ENCODE data around the gene DUSP2.

The DUSP2 gene

GRCh38 chr2:96139181-96139758 lies 6.0 kb downstream of the DUSP2 start:
- TF ChIP-seq GATA1 (IDR thresholded peaks at IDR 0.05; ENCODE audit: low read depth, low read length): no peak
- no peak for TF ChIP-seq POLR2A (IDR thresholded peaks at IDR 0.05; ENCODE audit: low read length)
- no peak for DNase-seq

DNA sequence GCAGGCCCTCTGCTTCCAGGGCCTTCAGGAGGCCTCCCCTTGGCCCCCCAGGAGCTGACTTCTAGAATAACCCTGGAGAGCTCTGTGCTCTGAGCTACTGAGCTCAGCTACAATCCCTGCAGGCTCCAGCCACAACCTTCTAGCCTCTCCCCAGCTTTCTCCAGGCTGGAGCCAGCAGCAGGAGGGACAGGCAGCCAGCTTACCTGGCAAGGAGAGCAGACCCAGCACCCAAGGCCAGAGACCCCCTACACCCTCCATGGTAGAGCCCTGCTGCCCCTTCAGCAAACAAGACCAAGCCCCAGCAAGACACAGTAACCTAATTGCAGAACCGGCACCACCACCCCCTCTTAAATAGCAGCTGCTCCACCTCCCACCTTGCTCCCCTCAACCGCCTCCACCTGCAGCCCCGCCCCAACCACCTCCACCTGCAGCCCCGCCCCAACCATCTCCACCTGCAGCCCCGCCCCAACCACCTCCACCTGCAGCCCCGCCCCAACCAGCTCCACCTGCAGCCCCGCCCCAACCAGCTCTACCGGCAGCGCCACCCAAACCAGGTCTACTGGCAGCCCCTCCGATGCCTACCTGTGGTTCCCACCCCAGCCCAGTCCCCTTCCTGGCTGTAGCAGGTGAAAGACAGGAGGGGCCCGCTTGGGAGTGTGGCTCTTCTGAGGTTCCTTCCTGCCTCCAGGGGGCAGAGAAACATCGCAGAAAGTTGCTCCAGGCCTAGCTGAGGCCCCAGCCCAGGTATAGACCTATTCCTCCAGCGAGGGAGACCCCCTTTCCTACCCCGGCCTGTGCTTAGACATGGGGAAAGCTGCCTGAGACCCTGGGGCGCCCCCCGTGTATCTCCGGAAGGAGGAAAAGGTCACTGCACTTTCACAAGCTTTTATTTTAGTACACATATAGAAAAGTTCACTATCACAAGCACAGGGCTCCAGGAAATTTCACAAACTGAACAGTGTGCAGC lies 6.8 kb downstream of the DUSP2 start, which contains the start of gene ASTL:
ASTL (minus strand) TSS at position 324 of the 967 bp plus-strand sequence; CDS start at position 258, 66 bp downstream.
- TF ChIP-seq GATA1 (IDR thresholded peaks at IDR 0.05; ENCODE audit: low read depth, low read length): no peak
- no peak for TF ChIP-seq POLR2A (IDR thresholded peaks at IDR 0.05; ENCODE audit: low read length)
- peak; percentile 57 to 80 for DNase-seq

DNA sequence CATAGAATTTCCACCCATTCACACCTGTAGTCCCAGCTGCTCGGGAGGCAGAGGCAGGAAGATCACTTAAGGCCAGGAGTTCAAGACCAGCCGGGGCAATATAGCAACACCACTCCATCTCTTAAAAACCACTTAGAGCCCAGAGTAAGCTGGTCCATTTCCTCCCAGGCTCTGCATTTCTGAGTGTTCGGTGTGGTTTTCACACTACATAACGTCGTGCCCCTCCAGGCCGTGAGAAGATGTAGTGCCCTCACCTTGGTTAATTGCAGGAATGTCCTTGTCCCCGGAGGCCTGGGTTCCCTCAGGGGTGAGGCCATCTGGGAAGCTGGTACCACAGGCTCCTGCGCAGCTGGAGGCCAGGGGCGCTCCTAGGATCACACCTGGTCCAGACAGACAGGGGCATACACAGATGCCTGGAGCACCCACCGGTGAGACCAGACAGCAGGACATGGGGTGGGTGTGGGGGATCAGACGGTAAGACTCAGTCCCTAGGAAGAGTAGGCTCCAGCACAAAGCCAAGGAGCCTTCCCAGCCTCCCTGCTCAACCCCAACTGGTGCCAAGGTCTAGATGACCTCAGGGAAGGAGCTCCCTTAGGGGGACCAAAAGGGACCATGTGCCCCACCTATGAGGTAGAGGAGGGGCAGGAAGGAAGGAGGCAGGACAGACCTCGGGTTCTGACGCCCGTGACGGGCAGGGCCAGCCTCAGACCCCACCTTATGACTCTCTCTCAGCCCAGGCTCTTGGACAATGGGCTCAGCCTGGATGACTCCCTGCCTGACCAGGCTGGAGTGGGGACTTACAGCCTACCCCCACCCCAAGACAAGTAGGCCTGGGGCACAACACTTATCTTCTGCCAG lies 7.7 kb downstream of the DUSP2 start:
- no peak for DNase-seq
- TF ChIP-seq GATA1 (IDR thresholded peaks at IDR 0.05; ENCODE audit: low read depth, low read length): no peak

- TF ChIP-seq POLR2A (IDR thresholded peaks at IDR 0.05; ENCODE audit: low read length) (no peak), GATA1 (IDR thresholded peaks at IDR 0.05; ENCODE audit: low read depth, low read length) (no peak)
- no peak for DNase-seq
Observed at GRCh38 chr2:96136129-96136720, 9.0 kb downstream of the DUSP2 start.

DNA sequence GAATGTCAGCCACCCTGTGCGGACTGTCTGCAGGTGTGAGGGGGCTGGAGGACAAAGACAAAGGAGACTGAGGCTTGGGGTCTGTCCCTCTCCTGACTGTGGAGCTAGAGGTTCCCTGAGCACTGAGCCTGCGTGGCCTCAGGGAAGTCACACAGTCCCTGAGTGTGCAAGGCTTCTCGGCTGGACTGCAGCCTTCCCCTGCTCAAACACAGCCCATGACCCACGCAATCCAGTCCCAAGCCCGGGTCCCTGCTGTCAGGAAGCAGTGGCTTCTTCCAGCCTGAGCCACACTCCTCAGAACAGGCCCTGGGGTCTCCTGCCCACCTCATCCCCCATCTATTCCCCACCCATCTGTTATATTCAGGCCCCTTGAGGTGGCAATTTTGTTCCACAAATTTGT lies 9.6 kb downstream of the DUSP2 start:
- TF ChIP-seq GATA1 (IDR thresholded peaks at IDR 0.05; ENCODE audit: low read depth, low read length) (no peak), POLR2A (IDR thresholded peaks at IDR 0.05; ENCODE audit: low read length) (no peak)
- DNase-seq: no peak

GRCh38 chr2:96135171-96135570 lies 10.1 kb downstream of the DUSP2 start:
- TF ChIP-seq POLR2A (IDR thresholded peaks at IDR 0.05; ENCODE audit: low read length) (no peak), GATA1 (IDR thresholded peaks at IDR 0.05; ENCODE audit: low read depth, low read length) (no peak)
- DNase-seq: no peak

DNA sequence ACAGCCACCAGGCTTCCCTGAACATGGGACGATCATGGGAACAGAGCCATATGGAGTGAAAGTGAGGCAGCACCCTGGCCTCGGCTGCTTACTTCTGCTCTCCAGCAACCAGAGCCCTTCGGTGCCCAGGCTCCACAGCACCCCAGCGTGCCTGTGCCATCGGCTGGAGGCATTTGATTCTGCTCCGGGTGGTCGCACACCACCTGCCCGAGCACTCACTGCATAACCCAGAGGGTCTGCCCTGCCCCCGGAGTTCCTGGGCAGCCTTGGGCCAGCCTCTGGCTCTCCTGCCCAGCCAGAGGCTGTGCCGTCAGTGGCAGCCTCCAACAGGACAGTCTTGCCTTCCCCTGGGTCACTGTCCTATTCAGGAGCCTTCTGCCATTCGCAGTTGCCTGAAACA lies 10.8 kb downstream of the DUSP2 start:
- TF ChIP-seq GATA1 (IDR thresholded peaks at IDR 0.05; ENCODE audit: low read depth, low read length) (no peak), POLR2A (IDR thresholded peaks at IDR 0.05; ENCODE audit: low read length) (no peak)
- no peak for DNase-seq

GRCh38 chr2:96131813-96132745 lies 13.2 kb downstream of the DUSP2 start:
- no peak for TF ChIP-seq GATA1 (IDR thresholded peaks at IDR 0.05; ENCODE audit: low read depth, low read length)
- no peak for TF ChIP-seq POLR2A (IDR thresholded peaks at IDR 0.05; ENCODE audit: low read length)
- DNase-seq: no peak

- DNase-seq: no peak
- TF ChIP-seq GATA1 (IDR thresholded peaks at IDR 0.05; ENCODE audit: low read depth, low read length) (no peak), POLR2A (IDR thresholded peaks at IDR 0.05; ENCODE audit: low read length) (no peak)
Observed at GRCh38 chr2:96131152-96131812, 14.0 kb downstream of the DUSP2 start.

DNA sequence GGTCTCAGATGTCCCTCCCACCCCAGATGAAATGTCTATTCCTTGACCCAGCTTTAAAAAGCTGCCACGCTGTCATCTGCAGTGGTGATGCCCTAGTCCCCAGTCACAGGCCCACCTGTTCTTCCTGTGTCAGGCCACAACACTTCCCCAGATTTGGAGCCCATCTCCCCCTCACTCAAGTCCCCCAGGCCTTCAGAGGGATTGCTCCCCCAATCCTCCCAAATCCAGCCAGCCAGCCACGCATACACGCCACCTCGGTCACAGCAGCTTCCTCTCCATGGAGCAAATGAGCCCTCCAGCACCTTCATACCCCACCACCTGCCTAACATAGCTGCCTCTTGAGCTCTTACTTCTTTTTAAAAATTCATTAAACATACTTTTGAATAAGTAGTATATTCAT lies 14.8 kb downstream of the DUSP2 start:
- DNase-seq: no peak
- TF ChIP-seq GATA1 (IDR thresholded peaks at IDR 0.05; ENCODE audit: low read depth, low read length) (no peak), POLR2A (IDR thresholded peaks at IDR 0.05; ENCODE audit: low read length) (no peak)

- no peak for DNase-seq
- TF ChIP-seq GATA1 (IDR thresholded peaks at IDR 0.05; ENCODE audit: low read depth, low read length): no peak
- TF ChIP-seq POLR2A (IDR thresholded peaks at IDR 0.05; ENCODE audit: low read length): no peak
Observed at GRCh38 chr2:96129528-96130120, 15.6 kb downstream of the DUSP2 start.

GRCh38 chr2:96128456-96128855 lies 16.8 kb downstream of the DUSP2 start:
- DNase-seq: no peak
- TF ChIP-seq GATA1 (IDR thresholded peaks at IDR 0.05; ENCODE audit: low read depth, low read length): no peak
- no peak for TF ChIP-seq POLR2A (IDR thresholded peaks at IDR 0.05; ENCODE audit: low read length)
